HUDEP-2 (cell line): ENCODE measurements around the gene LANCL1.
"Not testable (repeated sequence)": the region's sequence is repeated elsewhere in the genome, so short reads cannot be mapped to it uniquely, and the experiment has no call there.

Experiments
- DNase-seq, 76 experiments: peaks; one replicate each; lab custom pipeline; 2025; ENCODE audit not compliant: unreplicated experiment in 76 of 76; lab: John Stamatoyannopoulos, UW

Gene LANCL1

DNA sequence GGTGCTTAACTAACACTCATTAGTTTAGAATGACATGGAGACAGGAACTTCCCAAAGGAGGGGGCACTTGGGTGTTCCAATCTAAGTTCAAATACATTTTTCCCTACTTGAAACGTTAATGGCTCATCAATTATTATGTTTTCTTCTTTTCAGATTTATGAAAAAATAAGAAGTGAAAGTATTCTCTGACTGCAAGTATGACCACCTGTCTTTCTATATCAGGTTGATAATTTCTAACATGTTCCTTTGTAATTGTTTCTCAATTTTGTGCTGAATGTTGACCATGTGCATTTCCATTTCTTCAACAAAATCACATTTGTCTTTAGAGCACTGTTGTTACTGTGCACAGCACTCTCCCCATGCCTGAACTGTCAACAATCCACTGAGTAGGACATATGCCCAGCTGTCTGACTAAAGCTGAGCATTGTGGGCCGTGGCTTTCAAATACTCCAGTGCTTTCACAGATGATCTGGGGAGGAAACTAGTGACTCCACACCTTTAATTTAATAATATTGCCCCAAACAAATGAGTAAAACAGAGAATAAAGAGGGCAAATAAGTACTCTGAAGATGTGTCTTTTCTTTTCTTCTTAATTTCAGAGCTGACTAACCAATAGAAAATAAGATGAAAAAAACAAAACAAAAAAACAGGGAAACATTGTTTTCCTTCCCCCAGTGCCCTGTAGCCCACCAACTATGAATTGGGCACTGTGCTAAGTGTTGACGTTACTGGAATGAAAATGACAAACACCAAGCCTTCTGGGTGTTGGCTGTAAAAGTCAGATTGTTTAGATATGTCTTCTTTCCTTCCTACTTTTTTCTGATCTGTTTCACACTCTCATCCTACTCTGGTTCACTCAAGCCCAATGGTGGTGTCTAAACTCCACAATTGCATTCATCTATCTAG is 16.0 kb downstream of the LANCL1 start:
- no peak for DNase-seq

DNA sequence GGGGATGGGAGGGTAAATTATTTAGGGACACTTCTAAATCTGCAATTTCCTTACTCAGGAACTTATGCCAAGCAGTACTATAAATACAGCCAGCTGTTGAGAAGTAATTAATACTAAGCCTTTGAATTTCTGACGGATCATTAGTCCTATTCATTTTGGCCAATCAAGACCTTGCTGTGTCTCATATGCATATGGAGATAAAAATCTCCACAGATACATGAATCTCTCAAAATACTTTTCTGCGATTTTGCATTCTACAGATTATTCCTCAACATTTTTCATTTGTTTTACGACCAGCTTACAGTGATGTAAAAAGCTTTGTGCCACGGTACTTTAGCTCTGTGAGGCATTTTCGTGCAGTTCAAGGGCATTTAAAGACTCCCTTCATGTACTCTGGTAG is 16.7 kb downstream of the LANCL1 start:
- DNase-seq: no peak

DNA sequence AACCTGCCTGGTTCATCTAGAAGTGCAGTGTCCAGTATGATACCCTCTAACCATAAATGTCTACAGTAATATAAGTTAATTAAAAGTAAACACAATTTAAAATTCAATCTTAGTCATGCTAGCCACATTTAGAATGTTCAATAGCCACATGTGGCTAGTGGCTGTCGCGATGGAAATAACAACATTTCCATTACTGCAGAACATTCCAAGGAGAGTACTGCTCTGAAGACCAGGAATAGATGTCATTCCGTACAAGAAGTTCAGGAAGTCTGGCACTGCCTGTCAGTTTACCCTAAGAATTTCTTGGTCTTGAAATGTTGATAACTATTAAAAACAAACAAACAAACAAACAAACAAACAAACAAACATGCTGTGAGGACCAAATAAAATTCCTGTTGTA is 17.2 kb downstream of the LANCL1 start:
- no peak for DNase-seq

- no peak for DNase-seq
These were observed 18.2 kb downstream of the LANCL1 start for GRCh38 chr2:210458395-210458794.

- no peak for DNase-seq
These were observed 20.0 kb downstream of the LANCL1 start for GRCh38 chr2:210456571-210456970.

- DNase-seq: no peak
These were observed 22.2 kb downstream of the LANCL1 start for GRCh38 chr2:210454336-210454735.

GRCh38 chr2:210452194-210452593 is 24.4 kb downstream of the LANCL1 start:
- DNase-seq: no peak

DNA sequence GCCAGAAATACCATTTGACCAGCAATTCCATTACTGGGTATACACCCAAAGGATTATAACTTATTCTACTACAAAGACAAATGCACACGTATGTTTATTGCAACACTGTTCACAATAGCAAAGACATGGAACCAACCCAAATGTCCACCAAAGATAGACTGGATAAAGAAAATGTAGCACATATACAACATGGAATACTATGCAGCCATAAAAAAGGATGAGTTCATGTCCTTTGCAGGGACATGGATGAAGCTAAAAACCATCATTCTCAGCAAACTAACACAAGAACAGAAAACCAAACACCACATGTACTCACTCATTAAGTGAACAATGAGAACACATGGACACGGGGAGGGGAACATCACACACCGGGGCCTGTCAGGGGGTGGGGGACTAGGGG is 25.6 kb downstream of the LANCL1 start:
- not testable (repeated sequence) for DNase-seq

DNA sequence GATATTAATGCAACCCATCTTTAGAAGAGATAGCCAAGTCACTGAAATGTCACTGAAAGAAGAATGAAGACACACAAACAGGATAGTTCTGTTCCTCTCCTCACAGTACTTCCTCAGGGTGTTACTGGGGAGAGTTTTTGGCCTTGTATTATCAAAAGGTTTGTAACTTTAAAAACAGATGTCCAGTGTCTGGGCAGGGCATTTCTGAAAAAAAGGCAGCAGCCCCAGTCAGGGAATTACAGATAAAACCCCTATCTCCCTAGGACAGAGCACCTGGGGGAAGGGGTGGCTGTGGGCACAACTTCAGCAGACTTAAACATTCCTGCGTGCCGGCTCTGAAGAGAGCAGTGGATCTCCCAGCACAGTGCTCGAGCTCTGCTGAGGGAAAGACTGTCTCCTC is 30.8 kb downstream of the LANCL1 start:
- DNase-seq: peak in 18 of 76 experiments; percentile 1 to 36 (median 8)

- DNase-seq: peak in 13 of 76 experiments; percentile 1 to 33 (median 4)
These were observed 31.3 kb downstream of the LANCL1 start for GRCh38 chr2:210445116-210445707.

DNA sequence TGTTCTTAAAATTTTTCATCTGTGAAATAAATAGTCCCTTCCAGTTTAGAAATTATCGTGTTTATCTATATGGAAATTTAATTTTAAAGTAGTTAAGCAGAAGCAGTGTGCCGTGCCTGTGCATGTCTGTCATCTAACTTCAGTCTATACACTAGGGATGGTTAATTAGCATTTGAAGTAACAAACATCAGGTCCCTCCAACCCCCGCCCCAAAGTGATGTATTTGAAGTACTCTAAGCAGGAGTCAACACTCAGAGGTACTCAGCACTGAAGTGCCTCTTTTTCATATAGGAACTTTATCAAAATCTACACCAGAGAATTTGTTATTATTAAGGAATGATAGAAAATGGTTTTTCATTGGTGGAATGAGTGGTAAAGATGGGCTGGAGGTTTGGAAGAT is 33.0 kb downstream of the LANCL1 start:
- DNase-seq: no peak

GRCh38 chr2:210442878-210443277 is 33.7 kb downstream of the LANCL1 start:
- no peak for DNase-seq

- DNase-seq: no peak
These were observed 34.1 kb downstream of the LANCL1 start for GRCh38 chr2:210442457-210442856.

DNA sequence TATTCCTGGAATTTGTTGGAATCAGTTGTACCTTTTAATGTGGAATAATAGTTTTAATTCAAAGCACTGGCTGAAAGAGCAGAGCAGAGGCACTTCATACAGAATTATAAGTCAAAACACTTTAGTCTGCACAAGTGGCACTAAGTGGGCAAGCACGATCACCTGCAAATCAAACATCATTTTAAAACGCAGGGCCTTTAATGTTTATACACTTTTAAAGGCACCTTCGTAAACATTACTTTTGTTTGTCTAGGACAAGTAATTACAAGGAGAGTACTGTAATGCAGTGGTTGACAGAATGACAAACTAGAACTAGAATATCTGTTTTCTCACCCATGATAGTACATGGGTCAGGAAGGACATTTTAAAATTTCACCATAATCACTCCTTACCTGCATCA is 36.4 kb downstream of the LANCL1 start:
- DNase-seq: no peak

DNA sequence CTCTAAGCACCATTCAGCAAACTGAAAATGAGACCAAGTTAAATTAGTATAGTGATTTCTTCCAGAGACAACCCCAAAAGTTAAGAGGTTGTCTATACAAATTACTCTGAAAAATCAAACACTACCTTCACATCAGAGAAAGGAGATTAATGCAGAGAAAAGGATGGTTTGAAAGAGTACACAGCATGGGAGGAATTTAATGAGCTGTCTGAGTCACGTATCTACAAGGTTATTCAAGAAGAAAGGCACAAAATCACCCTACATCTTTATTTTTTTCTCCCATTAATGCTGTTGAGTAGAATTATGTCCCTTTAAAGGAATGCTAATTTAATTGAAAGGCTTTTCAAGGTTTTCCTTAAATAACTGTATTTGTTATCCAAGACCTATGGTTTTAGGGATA is 41.1 kb downstream of the LANCL1 start:
- DNase-seq: no peak

DNA sequence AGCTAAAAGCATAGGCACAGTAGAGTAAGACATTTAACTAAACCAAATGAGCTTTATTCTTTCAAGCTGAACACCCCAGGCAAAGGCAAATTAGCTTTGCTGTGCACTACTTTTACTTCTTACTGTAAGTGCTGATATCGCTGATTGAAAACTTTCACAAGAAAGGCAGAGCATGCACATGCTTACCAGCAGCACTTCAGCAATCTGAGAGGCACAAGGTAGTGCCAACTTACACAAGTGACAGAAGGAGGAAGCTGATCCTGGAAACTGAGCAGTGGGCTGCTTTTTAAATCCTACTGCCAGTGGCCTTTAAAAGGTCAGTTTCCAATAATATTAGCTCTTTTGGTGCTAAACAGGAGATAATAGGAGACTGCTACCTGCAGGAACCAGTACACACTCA is 43.9 kb downstream of the LANCL1 start:
- no peak for DNase-seq

GRCh38 chr2:210429403-210430137 is 47.0 kb downstream of the LANCL1 start:
- no peak for DNase-seq

GRCh38 chr2:210428393-210429179 is 48.0 kb downstream of the LANCL1 start:
- DNase-seq: no peak

DNA sequence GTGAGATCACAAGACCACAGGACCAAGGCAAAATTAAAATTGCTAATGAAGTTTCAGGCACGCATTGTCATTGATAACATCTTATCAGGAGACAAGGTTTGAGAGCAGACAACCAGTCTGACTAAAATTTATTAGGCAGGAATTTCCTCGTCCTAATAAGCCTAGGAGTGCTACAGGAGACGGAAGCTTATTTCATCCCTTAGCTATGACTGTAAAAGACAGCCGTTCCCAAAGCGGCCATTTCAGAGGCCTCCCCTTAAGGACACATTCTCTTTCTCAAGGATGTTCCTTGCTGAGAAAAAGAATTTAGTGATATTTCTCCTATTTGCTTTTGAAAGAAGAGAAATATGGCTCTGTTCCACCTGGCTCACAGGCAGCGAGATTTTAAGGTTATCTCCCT is 49.2 kb downstream of the LANCL1 start:
- DNase-seq: not testable (repeated sequence)

- no peak for DNase-seq
These were observed 54.2 kb downstream of the LANCL1 start for GRCh38 chr2:210422366-210422765.

DNA sequence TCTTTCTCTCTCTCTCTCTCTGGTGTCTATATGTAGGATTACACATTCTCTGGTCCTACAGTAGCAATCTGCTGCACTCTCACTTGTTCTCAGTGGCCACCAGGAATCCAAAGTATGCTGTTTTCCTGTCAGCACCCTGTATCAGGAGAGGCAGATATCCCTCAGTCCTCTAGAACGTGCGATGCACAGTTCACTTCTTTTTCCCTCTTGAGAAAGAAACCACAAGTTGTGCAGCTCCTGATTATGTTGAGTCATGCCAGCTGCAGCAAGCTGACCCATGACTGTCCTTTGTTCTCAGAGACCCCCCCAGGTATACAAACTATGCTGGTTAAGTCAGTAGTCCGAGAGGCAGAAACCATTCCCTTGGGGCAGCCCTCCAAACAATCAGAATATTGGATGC is 54.6 kb downstream of the LANCL1 start:
- no peak for DNase-seq
